SU-DHL-6 (cell line): Measurements from ENCODE around the gene PIK3CA.
A peak's percentile ranks its signal among the peaks of the same experiment; 100 is the strongest.

Experiments used
- H2AFZ ChIP-seq: fragments of 200-600 bp; sonication (generic); 2 replicates; pipeline ENCODE4 v1.6.1; 2014; ENCODE audit warnings: low read depth, mild to moderate bottlenecking, moderate library complexity, mixed read lengths, antibody characterized with exemption, low read length; ENCODE audit not compliant: severe bottlenecking
- H3F3A ChIP-seq: fragments of 200-600 bp; shearing (Covaris generic); 2 replicates; pipeline ENCODE4 v1.6.0; 2016; ENCODE audit warnings: antibody characterized with exemption, mild to moderate bottlenecking; ENCODE audit not compliant: insufficient read depth
- H3K27ac ChIP-seq: fragments of 200-600 bp; sonication (generic); 2 replicates; pipeline ENCODE4 v1.5.1; 2016; ENCODE audit warnings: low read depth, mild to moderate bottlenecking, low read length, moderate library complexity, mixed read lengths
- H3K27me3 ChIP-seq: fragments of 200-600 bp; sonication (generic), shearing (Covaris generic); 2 replicates; pipeline ENCODE4 v1.6.0; 2014; ENCODE audit warnings: mild to moderate bottlenecking, low read length
- H3K36me3 ChIP-seq: fragments of 200-600 bp; sonication (generic); 2 replicates; pipeline ENCODE4 v1.6.1; 2014; ENCODE audit warnings: mild to moderate bottlenecking, low read length, mixed read lengths
- H3K4me2 ChIP-seq: fragments of 300-600, 200-600 bp; shearing (Covaris generic), sonication (generic); 2 replicates; pipeline ENCODE4 v1.6.0; 2014; ENCODE audit warnings: low read length, low read depth, mild to moderate bottlenecking; ENCODE audit not compliant: poor library complexity, severe bottlenecking
- H3K4me3 ChIP-seq: fragments of 200-600 bp; sonication (generic); 2 replicates; pipeline ENCODE4 v1.5.1; 2014; ENCODE audit warnings: antibody characterized with exemption, low read length, mild to moderate bottlenecking, mixed read lengths; ENCODE audit not compliant: insufficient read depth, poor library complexity, severe bottlenecking
- H3K79me2 ChIP-seq: fragments of 200-600 bp; sonication (generic); 2 replicates; pipeline ENCODE4 v1.6.1; 2014; ENCODE audit warnings: mild to moderate bottlenecking, low read length, moderate library complexity; ENCODE audit not compliant: insufficient read depth
- H3K9ac ChIP-seq: fragments of 200-600 bp; sonication (generic); 2 replicates; pipeline ENCODE4 v1.7.0; 2014; ENCODE audit warnings: mild to moderate bottlenecking, low read length
- H3K9me2 ChIP-seq: fragments of 200-600 bp; sonication (generic); replicated peaks from 2 replicates; pipeline ENCODE4 v1.6.1; 2014; ENCODE audit warnings: low read length; ENCODE audit not compliant: insufficient read depth
- H3K9me3 ChIP-seq: fragments of 200-600 bp; sonication (generic); 2 replicates; pipeline ENCODE4 v1.6.1; 2014; ENCODE audit warnings: low read length, mixed read lengths; ENCODE audit not compliant: insufficient read depth
- H4K20me1 ChIP-seq: fragments of 200-600 bp; sonication (generic); 2 replicates; pipeline ENCODE4 v1.6.1; 2014; ENCODE audit warnings: low read depth, mild to moderate bottlenecking, antibody characterized with exemption, low read length, moderate library complexity, mixed read lengths
- CTCF ChIP-seq: fragments of 200-600 bp; sonication (generic); IDR thresholded peaks from one replicate; pipeline ENCODE4 v1.5.1; 2017; ENCODE audit warnings: antibody characterized with exemption, mild to moderate bottlenecking, low read length, moderate library complexity; ENCODE audit not compliant: insufficient read depth, poor library complexity, severe bottlenecking
- EZH2phosphoT487 ChIP-seq: fragments of 200-600 bp; sonication (generic), shearing (Covaris generic); conservative IDR thresholded peaks from 2 replicates; pipeline ENCODE4 v1.6.1; 2018; ENCODE audit warnings: mild to moderate bottlenecking, antibody characterized with exemption, low read length, moderate library complexity, mixed read lengths

The PIK3CA gene

GRCh38 chr3:179146911-179147513 lies 1.1 kb upstream of the PIK3CA start:
- no peaks in the 10 kb centered on the region for H3K27me3 ChIP-seq
- H3K36me3 ChIP-seq = no peaks in the 10 kb centered on the region
- peak overlapping the region; percentile 73 for H2AFZ ChIP-seq
- H3F3A ChIP-seq = 0 out of 2 replicates have a peak, but pooled peaks cover 3% of the 10 kb centered on the region
- peak overlapping the region; percentile 53 for H3K27ac ChIP-seq
- peak overlapping the region; percentile 77 for H3K4me3 ChIP-seq
- H3K79me2 ChIP-seq = peaks cover 33% of the 10 kb centered on the region
- peak; percentile 68 for TF ChIP-seq CTCF
- no peak for TF ChIP-seq EZH2phosphoT487
- H3K9me3 ChIP-seq = no peaks in the 10 kb centered on the region
- peak overlapping the region; percentile 89 for H3K9ac ChIP-seq
- H3K4me2 ChIP-seq = peak overlapping the region; percentile 86
- peaks cover 16% of the 10 kb centered on the region for H4K20me1 ChIP-seq
- no peaks in the 10 kb centered on the region for H3K9me2 ChIP-seq

DNA sequence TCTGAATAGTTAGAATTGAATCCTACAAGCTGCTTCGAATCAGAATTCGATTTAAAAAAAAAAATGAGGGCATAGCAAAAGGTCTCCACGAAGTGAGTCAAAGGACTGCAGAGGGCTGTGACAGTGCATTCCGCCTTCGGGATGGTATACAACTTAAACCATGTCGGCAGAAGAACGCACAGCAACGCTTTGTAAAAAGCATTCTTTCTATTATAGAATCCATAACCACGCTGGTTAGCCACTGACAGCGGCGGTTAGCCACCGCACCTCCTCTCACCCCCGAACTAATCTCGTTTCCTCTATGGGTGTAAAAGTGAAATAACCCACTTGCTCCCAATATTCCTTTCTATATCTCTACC lies 664 bp upstream of the PIK3CA start:
- no peaks in the 10 kb centered on the region for H3K36me3 ChIP-seq
- H3K4me2 ChIP-seq = peak overlapping the region; percentile 86
- peak overlapping the region; percentile 53 for H3K27ac ChIP-seq
- H2AFZ ChIP-seq = peak overlapping the region; percentile 73
- no peaks in the 10 kb centered on the region for H3K9me3 ChIP-seq
- peak overlapping the region; percentile 77 for H3K4me3 ChIP-seq
- peaks cover 21% of the 10 kb centered on the region for H4K20me1 ChIP-seq
- H3K9me2 ChIP-seq = no peaks in the 10 kb centered on the region
- TF ChIP-seq CTCF (no peak), EZH2phosphoT487 (no peak)
- H3F3A ChIP-seq = 0 out of 2 replicates have a peak, but pooled peaks cover 3% of the 10 kb centered on the region
- peak overlapping the region; percentile 89 for H3K9ac ChIP-seq
- H3K79me2 ChIP-seq = peaks cover 38% of the 10 kb centered on the region
- no peaks in the 10 kb centered on the region for H3K27me3 ChIP-seq

- Histone ChIP-seq H3K36me3 (no peaks in the 10 kb centered on the region), H3K9me2 (no peaks in the 10 kb centered on the region), H3K27me3 (no peaks in the 10 kb centered on the region), H3F3A (0 out of 2 replicates have a peak, but pooled peaks cover 3% of the 10 kb centered on the region), H3K27ac (peak overlapping the region; percentile 70), H4K20me1 (peaks cover 27% of the 10 kb centered on the region), H3K4me2 (peak overlapping the region; percentile 86), H3K9me3 (no peaks in the 10 kb centered on the region), H3K79me2 (peaks cover 43% of the 10 kb centered on the region), H3K9ac (peak overlapping the region; percentile 89), H2AFZ (peak overlapping the region; percentile 73), H3K4me3 (peak overlapping the region; percentile 77)
- TF ChIP-seq EZH2phosphoT487 (no peak), CTCF (no peak)
Measured at GRCh38 chr3:179148616-179149405, 654 bp downstream of the PIK3CA start.
